ENCODE results near the gene TSC22D1.

Gene TSC22D1

DNA sequence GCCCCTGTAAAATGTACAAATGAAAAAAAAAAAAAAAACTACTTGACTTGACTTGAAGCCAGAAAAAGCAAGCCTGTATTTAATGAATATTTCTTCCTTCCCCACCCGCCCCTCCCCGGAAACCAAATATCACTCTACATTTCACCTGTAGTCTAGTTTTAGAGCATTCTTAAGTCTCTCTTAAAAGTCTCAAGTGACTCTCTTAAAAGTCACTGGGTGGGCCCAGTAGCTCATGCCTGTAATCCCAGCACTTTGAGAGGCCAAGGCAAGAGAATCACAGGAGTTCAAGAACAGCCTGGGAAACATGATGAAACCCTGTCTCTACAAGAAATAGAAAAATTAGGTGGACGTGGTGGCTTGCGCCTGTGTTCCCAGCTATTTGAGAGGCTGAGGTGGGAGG lies 72.0 kb downstream of the TSC22D1 start:
- Mint-ChIP-seq H3K4me1 (peaks cover 30% of the 10 kb centered on the region), H3K36me3 (ENCODE audit: low read depth) (peaks cover 10% of the 10 kb centered on the region), H3K4me3 (no peak overlapping the region), H3K27ac (no peak overlapping the region), H3K9me3 (no peaks in the 10 kb centered on the region), H3K27me3 (ENCODE audit: low read depth) (no peaks in the 10 kb centered on the region)
- TF ChIP-seq CTCF (IDR thresholded peaks at IDR 0.05; ENCODE audit: unreplicated experiment in 3 of 3), result no peak

DNA sequence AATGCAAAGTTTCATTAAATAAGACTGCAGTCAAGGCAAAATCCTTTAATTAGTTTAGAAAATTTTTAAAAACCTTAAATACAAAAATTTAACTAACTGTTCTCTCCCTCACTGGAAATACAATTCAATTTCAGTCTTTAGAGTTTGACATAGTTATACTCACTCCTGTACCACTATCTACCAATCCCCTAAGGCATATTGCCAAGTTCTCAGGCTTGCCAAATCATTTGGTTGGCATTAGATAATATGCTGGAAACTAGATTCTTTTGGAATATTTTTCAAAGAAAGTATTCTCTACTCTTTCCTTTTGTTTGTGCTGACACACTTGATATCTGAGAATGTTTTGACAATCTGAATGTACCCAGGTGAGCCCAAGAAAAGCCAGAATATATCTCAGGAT lies 77.2 kb downstream of the TSC22D1 start:
- peaks cover 11% of the 10 kb centered on the region for H3K4me1 Mint-ChIP-seq
- H3K27ac Mint-ChIP-seq, result peak overlapping the region in 1 of 3 experiments; percentile 54
- no peak for TF ChIP-seq CTCF (IDR thresholded peaks at IDR 0.05; ENCODE audit: unreplicated experiment in 3 of 3)
- H3K9me3 Mint-ChIP-seq, result peaks cover 8% of the 10 kb centered on the region
- no peak overlapping the region for H3K4me3 Mint-ChIP-seq
- peaks cover 28% of the 10 kb centered on the region for H3K36me3 Mint-ChIP-seq (ENCODE audit: low read depth)
- no peaks in the 10 kb centered on the region for H3K27me3 Mint-ChIP-seq (ENCODE audit: low read depth)

GRCh38 chr13:44498502-44498901 lies 77.6 kb downstream of the TSC22D1 start:
- Mint-ChIP-seq H3K4me3 (no peak overlapping the region), H3K4me1 (peaks cover 11% of the 10 kb centered on the region), H3K27ac (peak overlapping the region in 2 of 3 experiments; percentile 38 to 54), H3K9me3 (peaks cover 8% of the 10 kb centered on the region), H3K36me3 (ENCODE audit: low read depth) (peaks cover 28% of the 10 kb centered on the region), H3K27me3 (ENCODE audit: low read depth) (no peaks in the 10 kb centered on the region)
- TF ChIP-seq CTCF (IDR thresholded peaks at IDR 0.05; ENCODE audit: unreplicated experiment in 3 of 3), result no peak

GRCh38 chr13:44497801-44498200 lies 78.3 kb downstream of the TSC22D1 start:
- no peak overlapping the region for H3K4me3 Mint-ChIP-seq
- peaks cover 26% of the 10 kb centered on the region for H3K36me3 Mint-ChIP-seq (ENCODE audit: low read depth)
- no peak for TF ChIP-seq CTCF (IDR thresholded peaks at IDR 0.05; ENCODE audit: unreplicated experiment in 3 of 3)
- peaks cover 11% of the 10 kb centered on the region for H3K4me1 Mint-ChIP-seq
- peaks cover 8% of the 10 kb centered on the region for H3K9me3 Mint-ChIP-seq
- H3K27me3 Mint-ChIP-seq (ENCODE audit: low read depth), result no peaks in the 10 kb centered on the region
- H3K27ac Mint-ChIP-seq, result no peak overlapping the region

DNA sequence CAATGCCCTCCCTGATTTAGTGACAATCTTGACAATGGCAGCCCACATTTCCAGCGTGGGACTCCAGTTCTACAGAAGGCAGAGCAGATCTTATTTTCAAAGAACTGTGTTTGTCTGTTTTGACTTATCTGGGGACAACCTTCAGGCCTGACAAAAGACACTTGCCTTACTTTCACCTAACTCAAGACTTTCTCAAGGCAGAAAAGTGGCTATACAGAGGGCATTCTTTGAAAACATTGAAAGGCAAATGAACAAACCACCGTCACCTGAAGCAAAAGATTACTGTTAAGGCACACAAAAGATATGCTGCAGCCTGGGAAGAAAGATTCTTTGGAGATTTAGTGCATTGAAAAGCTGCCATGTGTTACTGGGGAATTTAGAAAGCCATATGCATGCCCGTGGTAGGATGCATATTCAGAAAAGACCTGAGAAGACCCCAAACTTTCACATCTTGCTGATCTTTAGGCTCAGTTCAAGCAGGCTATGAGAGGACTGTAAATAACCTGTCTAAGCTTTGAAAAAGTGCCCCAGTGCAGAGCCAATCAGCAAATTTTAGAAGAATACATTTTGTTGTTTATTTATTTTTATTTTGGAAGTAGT lies 82.8 kb downstream of the TSC22D1 start:
- H3K9me3 Mint-ChIP-seq, result peaks cover 8% of the 10 kb centered on the region
- no peak overlapping the region for H3K4me3 Mint-ChIP-seq
- H3K36me3 Mint-ChIP-seq (ENCODE audit: low read depth), result peaks cover 29% of the 10 kb centered on the region
- no peak overlapping the region for H3K27ac Mint-ChIP-seq
- H3K4me1 Mint-ChIP-seq, result no peaks in the 10 kb centered on the region
- no peaks in the 10 kb centered on the region for H3K27me3 Mint-ChIP-seq (ENCODE audit: low read depth)
- TF ChIP-seq CTCF (IDR thresholded peaks at IDR 0.05; ENCODE audit: unreplicated experiment in 3 of 3), result no peak

DNA sequence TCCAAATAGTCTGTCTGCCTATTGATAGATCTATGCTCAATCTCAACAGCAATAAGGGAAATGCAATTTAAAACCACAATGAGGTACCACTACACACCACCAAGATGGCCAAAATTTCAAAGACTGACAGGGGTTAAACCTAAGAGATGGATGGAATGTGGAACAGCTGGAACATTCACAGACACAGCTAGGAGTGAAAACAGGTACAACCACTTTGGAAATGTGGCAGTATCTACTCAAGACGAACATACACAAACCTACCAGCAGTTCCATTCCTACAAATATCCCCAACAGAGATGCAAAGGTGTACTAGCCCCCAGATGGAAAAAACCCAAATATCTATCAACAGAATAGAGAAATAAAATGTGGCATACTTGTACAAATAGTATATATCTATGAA lies 86.4 kb downstream of the TSC22D1 start:
- Mint-ChIP-seq H3K4me1 (no peaks in the 10 kb centered on the region), H3K27me3 (ENCODE audit: low read depth) (no peaks in the 10 kb centered on the region), H3K27ac (no peak overlapping the region), H3K36me3 (ENCODE audit: low read depth) (peaks cover 12% of the 10 kb centered on the region), H3K4me3 (no peak overlapping the region), H3K9me3 (peaks cover 4% of the 10 kb centered on the region)
- no peak for TF ChIP-seq CTCF (IDR thresholded peaks at IDR 0.05; ENCODE audit: unreplicated experiment in 3 of 3)

Data from nephron (organoid).